WERI-Rb-1 (cell line): ENCODE measurements around the gene ARHGEF2.

Source experiments
- DNase-seq: peaks from one replicate; pipeline ENCODE4 v3.0.0-alpha.2; 2020
- H3K27ac ChIP-seq: fragments of 250-450 bp; sonication (Bioruptor Pico); 2 replicates; pipeline ENCODE4 v1.5.1; 2020; ENCODE audit warnings: mild to moderate bottlenecking, moderate library complexity
- H3K27me3 ChIP-seq: fragments of 250-450 bp; sonication (Bioruptor Pico); 2 replicates; pipeline ENCODE4 v1.5.1; 2021; ENCODE audit warnings: mild to moderate bottlenecking, low read depth, moderate library complexity; ENCODE audit not compliant: insufficient read depth, severe bottlenecking
- H3K36me3 ChIP-seq: fragments of 250-450 bp; sonication (Bioruptor Pico); 2 replicates; pipeline ENCODE4 v1.5.1; 2020; ENCODE audit warnings: mild to moderate bottlenecking, moderate library complexity
- H3K4me3 ChIP-seq: 2 replicates; pipeline ENCODE4 v1.5.1; 2011; ENCODE audit warnings: low read depth, mild to moderate bottlenecking, control low read depth, low read length
- H3K9me3 ChIP-seq: fragments of 250-450 bp; sonication (Bioruptor Pico); 2 replicates; pipeline ENCODE4 v1.5.1; 2021; ENCODE audit warnings: mild to moderate bottlenecking, moderate library complexity; ENCODE audit not compliant: severe bottlenecking
- CTCF ChIP-seq: IDR thresholded peaks from 2 replicates; pipeline ENCODE4 v1.5.1; 2011; ENCODE audit warnings: low read depth, mild to moderate bottlenecking, control low read depth, inconsistent platforms, low read length

Gene ARHGEF2

GRCh38 chr1:156001021-156001661, 22.8 kb upstream of the ARHGEF2 start:
- no peak for TF ChIP-seq CTCF
- DNase-seq = no peak
- Histone ChIP-seq H3K27ac (no peak overlapping the region; the same call in 1 of the 2 replicates), H3K4me3 (no peak overlapping the region), H3K27me3 (no peaks in the 10 kb centered on the region), H3K36me3 (no peaks in the 10 kb centered on the region), H3K9me3 (no peaks in the 10 kb centered on the region)

GRCh38 chr1:155999964-156000363, 21.6 kb upstream of the ARHGEF2 start:
- no peaks in the 10 kb centered on the region for H3K9me3 ChIP-seq
- H3K27me3 ChIP-seq = no peaks in the 10 kb centered on the region
- H3K27ac ChIP-seq = no peak overlapping the region
- DNase-seq = no peak
- TF ChIP-seq CTCF = no peak
- no peaks in the 10 kb centered on the region for H3K36me3 ChIP-seq
- no peak overlapping the region for H3K4me3 ChIP-seq

GRCh38 chr1:155996166-155996565, 17.8 kb upstream of the ARHGEF2 start:
- Histone ChIP-seq H3K27me3 (no peaks in the 10 kb centered on the region), H3K9me3 (no peaks in the 10 kb centered on the region), H3K4me3 (no peak overlapping the region), H3K36me3 (no peaks in the 10 kb centered on the region), H3K27ac (no peak overlapping the region)
- TF ChIP-seq CTCF = no peak
- DNase-seq = no peak

- no peak for DNase-seq
- no peak for TF ChIP-seq CTCF
- Histone ChIP-seq H3K36me3 (no peaks in the 10 kb centered on the region), H3K27ac (no peak overlapping the region), H3K27me3 (no peaks in the 10 kb centered on the region), H3K4me3 (no peak overlapping the region), H3K9me3 (no peaks in the 10 kb centered on the region)
Measured at GRCh38 chr1:155993595-155993994, 15.2 kb upstream of the ARHGEF2 start.

- Histone ChIP-seq H3K27me3 (no peaks in the 10 kb centered on the region), H3K9me3 (no peaks in the 10 kb centered on the region), H3K4me3 (no peak overlapping the region), H3K36me3 (no peaks in the 10 kb centered on the region), H3K27ac (no peak overlapping the region)
- no peak for DNase-seq
- no peak for TF ChIP-seq CTCF
Measured at GRCh38 chr1:155990005-155990739, 11.8 kb upstream of the ARHGEF2 start.
